GM23338 (cell line): ENCODE measurements around the gene PFN2. TPM values are rescaled to one million over a fixed set of nuclear protein-coding genes. Genes with fewer than 3 reads are reported as not detected.

ENCODE experiments used
- ATAC-seq: fragments of 200-7000 bp; cut with Tn5 transposase; 3 replicates; pipeline ENCODE4 v1.9.1; 2020
- DNase-seq: peaks from one replicate; pipeline ENCODE4 v3.0.0-alpha.2; 2015; ENCODE audit warnings: low spot score
- H2AFZ ChIP-seq: fragments of 200-600 bp; sonication (generic); 2 replicates; pipeline ENCODE4 v1.8.0; 2016; ENCODE audit warnings: antibody characterized with exemption, mild to moderate bottlenecking, moderate library complexity
- H3F3A ChIP-seq: fragments of 200-600 bp; sonication (generic); replicated peaks from 2 replicates; pipeline ENCODE4 v1.8.0; 2017; ENCODE audit warnings: antibody characterized with exemption, mixed run types, low read depth
- H3K27ac ChIP-seq: fragments of 200-600 bp; sonication (generic); 2 replicates; pipeline ENCODE4 v1.6.1; 2016; ENCODE audit warnings: low read depth
- H3K27me3 ChIP-seq: fragments of 200-600 bp; sonication (generic); 2 replicates; pipeline ENCODE4 v1.8.0; 2016; ENCODE audit warnings: mild to moderate bottlenecking, mixed run types, moderate library complexity; ENCODE audit not compliant: insufficient read depth
- H3K36me3 ChIP-seq: fragments of 200-600 bp; sonication (generic); 2 replicates; pipeline ENCODE4 v1.8.0; 2016; ENCODE audit warnings: mild to moderate bottlenecking; ENCODE audit not compliant: insufficient read depth
- H3K4me1 ChIP-seq: fragments of 200-600 bp; sonication (generic); 2 replicates; pipeline ENCODE4 v1.8.0; 2016; ENCODE audit warnings: mild to moderate bottlenecking, moderate library complexity; ENCODE audit not compliant: insufficient read depth
- H3K4me2 ChIP-seq: fragments of 200-600 bp; sonication (generic); 2 replicates; pipeline ENCODE4 v1.7.1; 2017; ENCODE audit warnings: mixed run types
- H3K4me3 ChIP-seq: fragments of 200-600 bp; sonication (generic); 2 replicates; pipeline ENCODE4 v1.6.1; 2016; ENCODE audit warnings: mixed run types
- H3K79me2 ChIP-seq: fragments of 200-600 bp; sonication (generic); replicated peaks from 2 replicates; pipeline ENCODE4 v1.8.0; 2017; ENCODE audit warnings: mild to moderate bottlenecking; ENCODE audit not compliant: insufficient read depth
- H3K9me2 ChIP-seq: fragments of 200-600 bp; sonication (generic); 2 replicates; pipeline ENCODE4 v1.8.0; 2017; ENCODE audit not compliant: insufficient read depth
- H4K20me1 ChIP-seq: fragments of 200-600 bp; sonication (generic); replicated peaks from 2 replicates; pipeline ENCODE4 v1.8.0; 2017; ENCODE audit warnings: mild to moderate bottlenecking; ENCODE audit not compliant: insufficient read depth
- H3K27ac Mint-ChIP-seq: 2 replicates; pipeline ENCODE4 v1.8.0; 2020; ENCODE audit warnings: inconsistent platforms, mild to moderate bottlenecking, moderate library complexity, mixed read lengths
- H3K27me3 Mint-ChIP-seq: 3 replicates; pipeline ENCODE4 v1.8.0; 2022; ENCODE audit warnings: low read depth, mild to moderate bottlenecking, moderate library complexity, mixed read lengths, inconsistent platforms; ENCODE audit not compliant: insufficient read depth, poor library complexity
- H3K36me3 Mint-ChIP-seq: 3 replicates; pipeline ENCODE4 v1.8.0; 2021; ENCODE audit warnings: low read depth, mild to moderate bottlenecking, inconsistent platforms, moderate library complexity, mixed read lengths
- H3K4me1 Mint-ChIP-seq: 3 replicates; pipeline ENCODE4 v1.8.0; 2020; ENCODE audit warnings: mild to moderate bottlenecking, inconsistent platforms, mixed read lengths
- H3K4me3 Mint-ChIP-seq: 3 replicates; pipeline ENCODE4 v1.8.0; 2021; ENCODE audit warnings: moderate library complexity, mild to moderate bottlenecking, inconsistent platforms, mixed read lengths
- H3K9me3 Mint-ChIP-seq: 3 replicates; pipeline ENCODE4 v1.8.0; 2020; ENCODE audit warnings: moderate library complexity, mild to moderate bottlenecking, inconsistent platforms, mixed read lengths
- CREB1 ChIP-seq: fragments of 250-450 bp; sonication (Bioruptor Pico); IDR thresholded peaks from 2 replicates; pipeline ENCODE4 v1.5.0; 2020; ENCODE audit warnings: low read depth, mild to moderate bottlenecking, moderate library complexity
- ETS1 ChIP-seq: IDR thresholded peaks from 2 replicates; pipeline ENCODE4 v1.6.1; 2016; ENCODE audit warnings: antibody characterized with exemption
- EZH2 ChIP-seq: fragments of 200-600 bp; sonication (generic); IDR thresholded peaks from one replicate; pipeline ENCODE4 v1.8.0; 2017; ENCODE audit warnings: antibody characterized with exemption, mild to moderate bottlenecking, low read depth; ENCODE audit not compliant: unreplicated experiment
- EZH2phosphoT487 ChIP-seq: fragments of 200-600 bp; sonication (generic); IDR thresholded peaks from one replicate; pipeline ENCODE4 v1.8.1; 2018; ENCODE audit warnings: antibody characterized with exemption; ENCODE audit not compliant: unreplicated experiment
- JUNB ChIP-seq: IDR thresholded peaks from one replicate; pipeline ENCODE4 v1.6.1; 2016; ENCODE audit warnings: antibody characterized with exemption; ENCODE audit not compliant: unreplicated experiment
- NANOG ChIP-seq: IDR thresholded peaks from 2 replicates; pipeline ENCODE4 v1.6.1; 2016; ENCODE audit warnings: antibody characterized with exemption, borderline replicate concordance
- POLR2AphosphoS5 ChIP-seq: IDR thresholded peaks from 2 replicates; pipeline ENCODE4 v1.6.1; 2016; ENCODE audit warnings: antibody characterized with exemption, low read depth
- REST ChIP-seq: IDR thresholded peaks from one replicate; pipeline ENCODE4 v1.6.1; 2018; ENCODE audit warnings: antibody characterized with exemption; ENCODE audit not compliant: unreplicated experiment
- STAT1 ChIP-seq: IDR thresholded peaks from one replicate; pipeline ENCODE4 v1.6.1; 2016; ENCODE audit warnings: antibody characterized with exemption; ENCODE audit not compliant: unreplicated experiment
- ZNF114 ChIP-seq: fragments of 250-450 bp; sonication (Bioruptor Pico); IDR thresholded peaks from 2 replicates; pipeline ENCODE4 v1.5.0; 2020; ENCODE audit warnings: mild to moderate bottlenecking, moderate library complexity
- ZNF331 ChIP-seq: fragments of 250-450 bp; sonication (Bioruptor Pico); IDR thresholded peaks from 2 replicates; pipeline ENCODE4 v1.5.0; 2020; ENCODE audit warnings: low read depth, mild to moderate bottlenecking, moderate library complexity
- ZNF462 ChIP-seq: fragments of 250-450 bp; sonication (Bioruptor Pico); IDR thresholded peaks from 2 replicates; pipeline ENCODE4 v1.5.0; 2020; ENCODE audit warnings: mild to moderate bottlenecking, moderate library complexity
- polyA plus RNA-seq: library from polyadenylated mRNA; unstranded; fragments of >200 nt; fragmentation: Nextera tagmentation; extraction: Ambion mirVana; gene quantifications from 2 replicates; pipeline ENCODE4 v1.2.1, GENCODE V29; 2016
- total RNA-seq: library from RNA; depleted of rRNA; stranded (reverse); fragments of >200 nt; shearing (Covaris generic); gene quantifications from 2 replicates; pipeline ENCODE4 v1.2.3, GENCODE V29; 2014
- TF ChIP-seq, protein P1 (sequence below), 2 experiments: fragments of 200-600 bp in 1 of 2; sonication (generic) in 1 of 2; conservative IDR thresholded peaks; 2 replicates each; pipeline versions ENCODE4 v1.5.1 to v1.6.1; 2016 to 2017; ENCODE audit warnings: antibody characterized with exemption in 2 of 2, low read depth in 2 of 2, mild to moderate bottlenecking in 2 of 2, moderate library complexity in 1 of 2

The PFN2 gene
- total and polyA plus RNA-seq, 2 experiments from 2014 or later: 183 to 212 TPM

DNA sequence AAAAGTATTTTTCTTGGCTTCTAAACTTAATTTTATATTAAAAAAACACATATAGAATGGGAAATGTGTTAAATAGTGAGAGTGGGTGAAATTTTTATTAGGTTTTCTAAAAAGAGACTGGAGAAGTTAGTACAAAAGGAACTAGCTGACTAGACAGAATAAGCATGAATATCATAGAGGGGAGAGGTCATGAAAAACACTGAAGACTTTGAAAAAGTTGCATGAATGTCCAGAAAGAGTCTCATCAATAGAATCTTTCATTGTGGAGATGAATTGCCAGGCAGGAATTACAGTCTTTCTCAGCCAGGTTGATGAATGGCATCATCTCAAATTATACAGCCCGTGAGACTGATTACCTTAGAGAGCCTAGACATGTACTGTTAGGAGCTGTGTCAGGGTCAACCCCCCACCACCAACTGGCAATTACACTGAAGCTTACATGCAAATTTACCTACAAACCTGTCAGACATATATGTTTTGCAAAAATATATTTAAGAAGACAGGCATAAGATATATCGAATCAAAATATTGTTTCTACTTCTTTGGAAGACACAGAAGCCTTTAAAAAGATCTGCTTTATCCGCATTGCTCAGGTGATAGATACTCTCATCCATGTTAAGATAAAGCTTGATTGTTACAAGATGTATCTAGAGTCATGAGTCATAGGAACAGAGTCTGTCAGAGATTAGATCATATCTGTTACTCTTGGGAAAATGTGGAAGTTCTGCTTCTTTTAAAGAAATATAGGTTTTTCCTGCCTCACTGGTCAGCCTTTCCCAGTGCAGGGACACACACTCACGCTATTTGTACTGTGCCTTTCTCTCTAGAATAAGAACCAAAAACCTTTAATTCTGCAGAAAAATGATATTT lies 34.8 kb upstream of the PFN2 start:
- Histone ChIP-seq H4K20me1 (no peaks in the 10 kb centered on the region; the same call in 1 of the 2 replicates), H3K79me2 (no peaks in the 10 kb centered on the region), H2AFZ (no peak overlapping the region), H3K27ac (no peak overlapping the region), H3K27me3 (no peaks in the 10 kb centered on the region), H3K4me1 (no peaks in the 10 kb centered on the region), H3F3A (no peaks in the 10 kb centered on the region), H3K4me3 (no peak overlapping the region), H3K9me2 (no peaks in the 10 kb centered on the region), H3K36me3 (no peaks in the 10 kb centered on the region), H3K4me2 (no peak overlapping the region)
- Mint-ChIP-seq H3K9me3 (no peaks in the 10 kb centered on the region), H3K36me3 (no peaks in the 10 kb centered on the region), H3K4me3 (no peak overlapping the region), H3K4me1 (no peaks in the 10 kb centered on the region), H3K27ac (no peak overlapping the region), H3K27me3 (no peaks in the 10 kb centered on the region)
- DNase-seq (no peak), ATAC-seq (no peak)
- no peak for TF ChIP-seq ETS1
- TF ChIP-seq EZH2: no peak
- TF ChIP-seq, protein P1, sequence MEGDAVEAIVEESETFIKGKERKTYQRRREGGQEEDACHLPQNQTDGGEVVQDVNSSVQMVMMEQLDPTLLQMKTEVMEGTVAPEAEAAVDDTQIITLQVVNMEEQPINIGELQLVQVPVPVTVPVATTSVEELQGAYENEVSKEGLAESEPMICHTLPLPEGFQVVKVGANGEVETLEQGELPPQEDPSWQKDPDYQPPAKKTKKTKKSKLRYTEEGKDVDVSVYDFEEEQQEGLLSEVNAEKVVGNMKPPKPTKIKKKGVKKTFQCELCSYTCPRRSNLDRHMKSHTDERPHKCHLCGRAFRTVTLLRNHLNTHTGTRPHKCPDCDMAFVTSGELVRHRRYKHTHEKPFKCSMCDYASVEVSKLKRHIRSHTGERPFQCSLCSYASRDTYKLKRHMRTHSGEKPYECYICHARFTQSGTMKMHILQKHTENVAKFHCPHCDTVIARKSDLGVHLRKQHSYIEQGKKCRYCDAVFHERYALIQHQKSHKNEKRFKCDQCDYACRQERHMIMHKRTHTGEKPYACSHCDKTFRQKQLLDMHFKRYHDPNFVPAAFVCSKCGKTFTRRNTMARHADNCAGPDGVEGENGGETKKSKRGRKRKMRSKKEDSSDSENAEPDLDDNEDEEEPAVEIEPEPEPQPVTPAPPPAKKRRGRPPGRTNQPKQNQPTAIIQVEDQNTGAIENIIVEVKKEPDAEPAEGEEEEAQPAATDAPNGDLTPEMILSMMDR (conservative IDR thresholded peaks at IDR 0.05; ENCODE audit: low read depth in 2 of 2): no peak
- TF ChIP-seq JUNB: no peak
- TF ChIP-seq ZNF462 (CRISPR knock-in tag): no peak
- TF ChIP-seq POLR2AphosphoS5: no peak
- TF ChIP-seq STAT1: no peak
- no peak for TF ChIP-seq ZNF114
- no peak for TF ChIP-seq EZH2phosphoT487
- TF ChIP-seq ZNF331 (CRISPR knock-in tag): no peak
- TF ChIP-seq NANOG: no peak
- TF ChIP-seq REST: no peak
- TF ChIP-seq CREB1: no peak
